ENCODE measurements around the gene COTL1. TPM values are rescaled to one million over a fixed set of nuclear protein-coding genes. Genes with fewer than 3 reads are reported as not detected.

COTL1 gene
- total and polyA plus RNA-seq, 4 experiments from 2014 or later = 181 to 683 (median 387) TPM

- Mint-ChIP-seq H3K27ac (peak overlapping the region in 2 of 7 donors; percentile 18 to 50), H3K36me3 (peaks cover 58 to 65% of the 10 kb centered on the region in 2 donors), H3K4me3 (no peak overlapping the region), H3K9me3 (peaks cover 3 to 15% (median 7%) of the 10 kb centered on the region in 8 donors), H3K27me3 (no peaks in the 10 kb centered on the region), H3K4me1 (peaks cover 28 to 65% (median 42%) of the 10 kb centered on the region in 4 donors)
- H3K4me1 ChIP-seq (ENCODE audit: insufficient read depth, low read length) = peaks cover 31% of the 10 kb centered on the region
- H3K4me3 ChIP-seq (ENCODE audit: low read length in 2 of 2) = no peak overlapping the region
- ChIA-PET CTCF (ENCODE audit: partially characterized antibody) (interaction anchor here (1.2 kb wide), 1 partner anchor 49 kb away, joined by 6 read pairs; no protein-coding TSS in a partner anchor), POLR2A (ENCODE audit: partially characterized antibody) (interaction anchor here (1.0 kb wide), 1 partner anchor 38 kb away, joined by 3 read pairs; no protein-coding TSS in a partner anchor)
- peaks cover 13% of the 10 kb centered on the region for H3K36me3 ChIP-seq (ENCODE audit: insufficient read depth, low read length)
- intact Hi-C loops (cut with micrococcal nuclease) = no loop called here
- no peak overlapping the region for H3K27ac ChIP-seq (ENCODE audit: low read depth, low read length)
- no peaks in the 10 kb centered on the region for H3K27me3 ChIP-seq (ENCODE audit: insufficient read depth, low read length)
- H3K9me3 ChIP-seq (ENCODE audit: control insufficient read depth in 1 of 2, low read length in 2 of 2) = no peaks in the 10 kb centered on the region
- no peak for DNase-seq
These were observed 43.7 kb downstream of the COTL1 start for GRCh38 chr16:84574191-84574590.

DNA sequence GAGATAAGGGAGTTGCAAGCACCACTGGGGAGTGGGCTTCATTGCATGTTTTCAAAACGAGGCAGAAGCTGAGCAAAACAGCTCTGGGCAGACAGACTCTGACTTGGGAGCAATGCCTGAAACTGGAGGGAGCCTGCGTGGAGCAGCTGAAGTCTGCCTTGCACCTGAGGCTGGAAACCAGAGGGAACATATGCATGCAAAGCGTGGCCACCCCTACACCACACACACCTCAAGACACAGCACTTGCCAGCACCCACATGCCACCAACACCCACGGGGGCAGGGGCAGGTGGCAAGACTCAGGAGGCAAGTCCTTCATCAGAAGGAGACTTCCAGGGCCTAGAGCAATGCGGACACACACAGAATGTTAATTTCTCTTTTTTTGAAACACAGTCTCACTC lies 45.8 kb downstream of the COTL1 start:
- peaks cover 23% of the 10 kb centered on the region for H3K4me1 ChIP-seq (ENCODE audit: insufficient read depth, low read length)
- Mint-ChIP-seq H3K4me3 (no peak overlapping the region), H3K9me3 (peaks cover 3 to 15% (median 7%) of the 10 kb centered on the region in 8 donors), H3K36me3 (peaks cover 62 to 64% of the 10 kb centered on the region in 2 donors), H3K27me3 (no peaks in the 10 kb centered on the region), H3K27ac (peak overlapping the region in 4 of 7 donors; percentile 18 to 84 (median 52)), H3K4me1 (peaks cover 18 to 53% (median 38%) of the 10 kb centered on the region in 4 donors)
- ChIA-PET POLR2A (ENCODE audit: partially characterized antibody) (no interaction called here), CTCF (ENCODE audit: partially characterized antibody) (interaction anchor here (1.5 kb wide), 1 partner anchor 51 kb away, joined by 4 read pairs; no protein-coding TSS in a partner anchor)
- intact Hi-C loops (cut with micrococcal nuclease) = no loop called here
- no peak overlapping the region for H3K27ac ChIP-seq (ENCODE audit: low read depth, low read length)
- no peaks in the 10 kb centered on the region for H3K9me3 ChIP-seq (ENCODE audit: control insufficient read depth in 1 of 2, low read length in 2 of 2)
- peaks cover 14% of the 10 kb centered on the region for H3K36me3 ChIP-seq (ENCODE audit: insufficient read depth, low read length)
- DNase-seq = no peak
- no peak overlapping the region for H3K4me3 ChIP-seq (ENCODE audit: low read length in 2 of 2)
- H3K27me3 ChIP-seq (ENCODE audit: insufficient read depth, low read length) = no peaks in the 10 kb centered on the region

GRCh38 chr16:84571506-84571905 lies 46.4 kb downstream of the COTL1 start:
- no peak for DNase-seq
- Histone ChIP-seq H3K9me3 (ENCODE audit: control insufficient read depth in 1 of 2, low read length in 2 of 2) (no peaks in the 10 kb centered on the region), H3K4me3 (ENCODE audit: low read length in 2 of 2) (no peak overlapping the region), H3K27me3 (ENCODE audit: insufficient read depth, low read length) (no peaks in the 10 kb centered on the region), H3K27ac (ENCODE audit: low read depth, low read length) (no peak overlapping the region), H3K36me3 (ENCODE audit: insufficient read depth, low read length) (peaks cover 20% of the 10 kb centered on the region), H3K4me1 (ENCODE audit: insufficient read depth, low read length) (peaks cover 18% of the 10 kb centered on the region)
- ChIA-PET CTCF (ENCODE audit: partially characterized antibody) (interaction anchor here (1.5 kb wide), 1 partner anchor 51 kb away, joined by 4 read pairs; no protein-coding TSS in a partner anchor), POLR2A (ENCODE audit: partially characterized antibody) (interaction anchor here (0.7 kb wide), 1 partner anchor 23 kb away, joined by 3 read pairs; no protein-coding TSS in a partner anchor)
- Mint-ChIP-seq H3K27ac (peak overlapping the region in 2 of 7 donors; percentile 35 to 57), H3K27me3 (no peaks in the 10 kb centered on the region), H3K4me3 (no peak overlapping the region), H3K4me1 (peaks cover 15 to 51% (median 36%) of the 10 kb centered on the region in 4 donors), H3K9me3 (peaks cover 3 to 15% (median 7%) of the 10 kb centered on the region in 8 donors), H3K36me3 (peaks cover 67 to 69% of the 10 kb centered on the region in 2 donors)
- intact Hi-C loops (cut with micrococcal nuclease) = no loop called here

- no peak overlapping the region for H3K4me3 Mint-ChIP-seq
- H3K4me3 ChIP-seq (ENCODE audit: low read length in 2 of 2) = no peak overlapping the region
- intact Hi-C loops (cut with micrococcal nuclease) = no loop called here
- no peaks in the 10 kb centered on the region for H3K9me3 ChIP-seq (ENCODE audit: control insufficient read depth in 1 of 2, low read length in 2 of 2)
- peak overlapping the region in 2 of 7 donors; percentile 25 to 90 for H3K27ac Mint-ChIP-seq
- peaks cover 11 to 44% (median 31%) of the 10 kb centered on the region in 4 donors for H3K4me1 Mint-ChIP-seq
- H3K36me3 Mint-ChIP-seq = peaks cover 71 to 72% of the 10 kb centered on the region in 2 donors
- peaks cover 26% of the 10 kb centered on the region for H3K36me3 ChIP-seq (ENCODE audit: insufficient read depth, low read length)
- POLR2A ChIA-PET (ENCODE audit: partially characterized antibody) = interaction anchor here (0.6 to 1.5 kb wide), 5 partner anchors 22 to 39 kb away, joined by 3 to 7 read pairs (median 4); no protein-coding TSS in a partner anchor
- DNase-seq = no peak
- peaks cover 3 to 15% (median 7%) of the 10 kb centered on the region in 8 donors for H3K9me3 Mint-ChIP-seq
- H3K4me1 ChIP-seq (ENCODE audit: insufficient read depth, low read length) = peaks cover 11% of the 10 kb centered on the region
- H3K27ac ChIP-seq (ENCODE audit: low read depth, low read length) = no peak overlapping the region
- no peaks in the 10 kb centered on the region for H3K27me3 Mint-ChIP-seq
- H3K27me3 ChIP-seq (ENCODE audit: insufficient read depth, low read length) = no peaks in the 10 kb centered on the region
- CTCF ChIA-PET (ENCODE audit: partially characterized antibody) = interaction anchor here (1.5 kb wide), 1 partner anchor 168 kb away, joined by 3 read pairs; no protein-coding TSS in a partner anchor
These were observed 47.0 kb downstream of the COTL1 start for GRCh38 chr16:84570739-84571403.

DNA sequence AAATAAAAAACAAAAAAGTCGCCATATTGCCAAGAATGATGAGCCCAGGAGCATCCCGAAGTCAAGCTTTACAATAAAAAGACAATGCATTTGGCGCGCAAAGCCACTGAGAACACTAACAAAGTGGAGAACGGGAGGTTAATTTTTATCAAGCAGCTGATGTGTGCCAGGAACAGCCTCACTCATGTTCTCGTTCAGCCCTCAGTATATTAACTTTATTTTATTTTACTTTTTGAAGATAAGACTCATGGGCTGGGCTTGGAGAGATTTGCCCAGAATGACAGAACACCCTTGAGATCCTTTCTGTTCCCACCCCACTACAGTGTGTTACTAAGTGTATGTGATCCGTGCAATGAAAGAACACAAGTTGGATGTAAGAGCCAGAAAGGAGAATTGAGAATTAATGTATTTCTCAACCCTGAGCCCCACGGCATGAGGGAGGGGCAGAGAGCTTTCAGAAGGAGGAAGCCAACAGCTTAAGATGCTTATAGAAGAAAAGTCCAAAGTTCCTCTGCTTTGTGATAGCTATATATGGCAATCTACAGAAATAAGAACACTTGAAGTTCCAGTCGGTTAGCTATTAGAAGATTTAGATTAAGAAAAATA lies 48.4 kb downstream of the COTL1 start:
- DNase-seq = no peak
- Histone ChIP-seq H3K4me3 (ENCODE audit: low read length in 2 of 2) (no peak overlapping the region), H3K9me3 (ENCODE audit: control insufficient read depth in 1 of 2, low read length in 2 of 2) (no peaks in the 10 kb centered on the region), H3K36me3 (ENCODE audit: insufficient read depth, low read length) (peaks cover 40% of the 10 kb centered on the region), H3K4me1 (ENCODE audit: insufficient read depth, low read length) (peaks cover 10% of the 10 kb centered on the region), H3K27ac (ENCODE audit: low read depth, low read length) (no peak overlapping the region), H3K27me3 (ENCODE audit: insufficient read depth, low read length) (no peaks in the 10 kb centered on the region)
- POLR2A ChIA-PET (ENCODE audit: partially characterized antibody) = interaction anchor here (0.9 to 2.1 kb wide), 3 partner anchors 25 to 50 kb away, joined by 3 to 7 read pairs (median 5); no protein-coding TSS in a partner anchor
- Mint-ChIP-seq H3K9me3 (peaks cover 3 to 15% (median 7%) of the 10 kb centered on the region in 8 donors), H3K36me3 (peaks cover 80 to 82% of the 10 kb centered on the region in 2 donors), H3K4me1 (peaks cover 8 to 40% (median 29%) of the 10 kb centered on the region in 4 donors), H3K27ac (peak overlapping the region in 6 of 7 donors; percentile 40 to 82 (median 64)), H3K4me3 (no peak overlapping the region), H3K27me3 (no peaks in the 10 kb centered on the region)
- intact Hi-C loops (cut with micrococcal nuclease) = no loop called here
- CTCF ChIA-PET (ENCODE audit: partially characterized antibody) = interaction anchor here (1.4 to 1.5 kb wide), 2 partner anchors 13 to 170 kb away, joined by 3 read pairs; no protein-coding TSS in a partner anchor

DNA sequence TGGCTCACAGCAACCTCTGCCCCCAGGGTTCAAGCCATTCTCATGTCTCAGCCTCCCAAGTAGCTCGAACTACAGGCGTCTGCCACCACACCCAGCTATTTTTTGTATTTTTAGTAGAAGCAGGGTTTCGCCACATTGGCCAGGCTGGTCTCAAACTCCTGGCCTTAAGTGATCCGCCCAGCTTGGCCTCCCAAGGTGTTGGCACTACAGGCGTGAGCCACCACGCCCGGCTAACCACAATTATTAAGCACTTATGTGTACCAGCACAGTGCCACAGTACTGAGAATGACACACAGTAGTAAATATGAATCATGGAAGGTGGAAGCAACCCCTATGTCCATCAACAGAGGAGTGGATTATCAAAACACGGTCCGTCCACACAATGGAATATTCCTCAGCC lies 49.8 kb downstream of the COTL1 start:
- intact Hi-C loops (cut with micrococcal nuclease) = no loop called here

More for the DNA sequence above, 49.8 kb downstream of the COTL1 start:
- Histone ChIP-seq H3K9me3 (ENCODE audit: control insufficient read depth in 1 of 2, low read length in 2 of 2) (no peaks in the 10 kb centered on the region), H3K27ac (ENCODE audit: low read depth, low read length) (no peak overlapping the region), H3K27me3 (ENCODE audit: insufficient read depth, low read length) (no peaks in the 10 kb centered on the region), H3K4me3 (ENCODE audit: low read length in 2 of 2) (no peak overlapping the region), H3K36me3 (ENCODE audit: insufficient read depth, low read length) (peaks cover 42% of the 10 kb centered on the region), H3K4me1 (ENCODE audit: insufficient read depth, low read length) (peaks cover 10% of the 10 kb centered on the region)
- DNase-seq = no peak
- Mint-ChIP-seq H3K27me3 (no peaks in the 10 kb centered on the region), H3K4me1 (peaks cover 5 to 36% (median 22%) of the 10 kb centered on the region in 4 donors), H3K9me3 (peaks cover 3 to 15% (median 7%) of the 10 kb centered on the region in 8 donors), H3K27ac (peak overlapping the region in 6 of 7 donors; percentile 5 to 74 (median 54)), H3K36me3 (peaks cover 76 to 83% of the 10 kb centered on the region in 2 donors), H3K4me3 (peak overlapping the region in 1 of 8 donors; percentile 18)
- ChIA-PET POLR2A (ENCODE audit: partially characterized antibody) (interaction anchor here (2.1 kb wide), 1 partner anchor 49 kb away, joined by 5 read pairs; no protein-coding TSS in a partner anchor), CTCF (ENCODE audit: partially characterized antibody) (interaction anchor here (1.2 to 1.3 kb wide), 2 partner anchors 16 to 152 kb away, joined by 3 to 5 read pairs; no protein-coding TSS in a partner anchor)
